GM04504 (cell line): ENCODE data around the gene SEBOX.
A peak's percentile ranks its signal among the peaks of the same experiment; 100 is the strongest.
"Not testable (repeated sequence)": the region's sequence is repeated elsewhere in the genome, so short reads cannot be mapped to it uniquely, and the experiment has no call there.

Experiments used
- DNase-seq: peaks from one replicate; pipeline ENCODE4 v3.0.0-alpha.2; 2012; ENCODE audit warnings: low read depth

SEBOX gene

GRCh38 chr17:28340374-28340773, 24.6 kb downstream of the SEBOX start:
- DNase-seq, result no peak

GRCh38 chr17:28339431-28339830, 25.6 kb downstream of the SEBOX start:
- no peak for DNase-seq

GRCh38 chr17:28338769-28339212, 26.2 kb downstream of the SEBOX start:
- not testable (repeated sequence) for DNase-seq

- DNase-seq, result peak; percentile 44
Measured at GRCh38 chr17:28338056-28338768, 26.8 kb downstream of the SEBOX start.

- DNase-seq, result peak; percentile 71
Measured at GRCh38 chr17:28335959-28336871, 28.8 kb downstream of the SEBOX start.

GRCh38 chr17:28335201-28335958, 29.6 kb downstream of the SEBOX start, which contains the start of the genes IFT20 and TNFAIP1:
Gene IFT20, minus strand, starts transcription at chr17:28335472. Its CDS starts 3,487 bp downstream, at chr17:28331985.
Gene TNFAIP1, plus strand, starts transcription at chr17:28335761. Its CDS starts 3,761 bp downstream, at chr17:28339522.
- DNase-seq, result peak; percentile 100

GRCh38 chr17:28334666-28335200, 30.3 kb downstream of the SEBOX start:
- peak; percentile 41 for DNase-seq

- DNase-seq, result no peak
Measured at GRCh38 chr17:28334171-28334570, 30.8 kb downstream of the SEBOX start.

- no peak for DNase-seq
Measured at GRCh38 chr17:28333083-28333746, 31.8 kb downstream of the SEBOX start.

- DNase-seq, result no peak
Measured at GRCh38 chr17:28331891-28332420, 33.0 kb downstream of the SEBOX start.

GRCh38 chr17:28330671-28331070, 34.3 kb downstream of the SEBOX start:
- no peak for DNase-seq

- DNase-seq, result no peak
Measured at GRCh38 chr17:28328325-28328724, 36.7 kb downstream of the SEBOX start.

GRCh38 chr17:28327709-28328108, 37.3 kb downstream of the SEBOX start:
- DNase-seq, result no peak

- DNase-seq, result no peak
Measured at GRCh38 chr17:28327031-28327607, 37.9 kb downstream of the SEBOX start.

GRCh38 chr17:28326114-28326513, 38.9 kb downstream of the SEBOX start:
- no peak for DNase-seq

GRCh38 chr17:28325211-28325610, 39.8 kb downstream of the SEBOX start:
- DNase-seq, result no peak

GRCh38 chr17:28324781-28325180, 40.2 kb downstream of the SEBOX start:
- no peak for DNase-seq

- no peak for DNase-seq
Measured at GRCh38 chr17:28324267-28324745, 40.7 kb downstream of the SEBOX start.

- no peak for DNase-seq
Measured at GRCh38 chr17:28320215-28321061, 44.6 kb downstream of the SEBOX start.

- no peak for DNase-seq
Measured at GRCh38 chr17:28319598-28319935, 45.4 kb downstream of the SEBOX start.
